GM21576 (cell line): Measurements from ENCODE around the gene ERICH6.
"Not testable (repeated sequence)": the region's sequence is repeated elsewhere in the genome, so short reads cannot be mapped to it uniquely, and the experiment has no call there.

Experiments
- ATAC-seq: cut with Tn5 transposase; IDR thresholded peaks from one replicate; pipeline ENCODE4 v1.9.1; 2021; ENCODE audit warnings: mild to moderate bottlenecking, moderate library complexity; ENCODE audit not compliant: unreplicated experiment

Gene ERICH6

DNA sequence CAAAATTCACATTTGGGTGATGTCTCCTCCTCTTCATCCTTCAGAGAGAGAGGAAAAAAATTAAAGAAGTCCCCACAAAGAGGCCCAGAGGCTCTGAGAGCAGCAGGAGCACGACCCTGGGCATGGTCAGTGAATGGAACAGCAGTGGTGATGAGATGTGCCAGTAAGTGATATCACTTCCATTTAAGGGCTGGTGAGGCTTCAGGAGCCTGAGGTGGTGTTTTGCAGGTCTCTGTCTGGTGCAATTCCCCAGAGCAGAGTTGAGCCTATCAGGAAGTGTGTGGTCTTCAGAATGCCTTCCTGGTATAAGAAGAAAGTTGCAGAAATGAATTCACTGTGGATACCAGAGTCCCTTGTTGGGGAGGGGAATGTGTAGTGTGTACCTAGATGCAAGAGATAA is 21.4 kb downstream of the ERICH6 start:
- ATAC-seq = no peak

DNA sequence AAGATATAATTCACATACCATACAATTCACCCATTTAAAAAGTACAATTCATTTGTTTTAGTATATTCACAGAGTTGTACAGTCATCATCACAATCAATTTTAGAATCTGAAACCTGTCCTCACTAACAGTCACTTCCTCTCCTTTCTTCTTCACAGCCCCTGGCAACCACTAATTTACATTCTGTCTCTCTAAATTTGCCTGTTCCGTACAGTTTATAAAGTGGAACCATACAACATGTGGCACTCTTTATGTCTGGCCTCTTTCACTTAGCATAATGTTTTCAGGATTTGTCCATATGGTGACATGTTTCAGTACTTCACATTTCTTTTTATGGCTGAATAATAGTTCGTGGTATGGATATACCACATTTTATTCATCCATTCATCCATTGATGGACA is 22.7 kb downstream of the ERICH6 start:
- peak; percentile 93 for ATAC-seq

DNA sequence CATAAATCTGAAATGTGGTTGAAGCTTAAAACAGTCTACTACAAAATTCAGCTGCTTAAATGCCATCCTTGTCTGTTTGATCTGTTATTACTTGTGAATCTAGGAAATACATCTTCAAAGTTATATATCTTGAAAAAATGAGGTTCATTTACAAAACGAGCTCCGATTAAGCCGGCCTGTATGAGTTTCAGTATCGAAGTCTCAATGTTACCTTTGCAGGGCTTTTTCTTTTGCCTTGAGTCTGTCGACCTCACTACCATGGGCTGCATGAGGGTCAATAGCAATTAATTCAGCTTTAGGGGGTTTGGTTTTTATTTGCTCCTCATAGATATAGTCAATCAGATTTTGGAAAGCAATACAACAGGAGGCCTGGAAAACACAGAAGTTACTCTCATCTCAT is 23.2 kb downstream of the ERICH6 start:
- no peak for ATAC-seq

DNA sequence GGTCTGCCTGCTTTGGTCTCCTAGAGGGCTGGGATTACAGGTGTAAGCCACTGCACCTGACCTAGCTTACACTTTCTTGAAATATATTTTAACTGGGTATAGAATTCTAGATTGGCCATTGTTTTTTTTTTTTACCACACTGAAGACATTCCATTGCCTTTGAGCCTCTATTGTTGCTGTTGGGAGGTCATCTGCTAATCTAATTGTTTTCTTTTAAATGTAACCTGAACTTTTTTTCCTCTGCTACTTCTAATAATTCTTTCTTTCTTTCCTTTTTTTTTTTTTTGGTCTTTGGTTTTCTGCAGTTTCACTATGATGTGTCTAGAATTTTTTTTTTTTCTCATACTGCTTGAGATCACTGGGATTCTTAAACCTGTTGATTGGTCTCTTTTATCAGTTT is 28.1 kb downstream of the ERICH6 start:
- no peak for ATAC-seq

DNA sequence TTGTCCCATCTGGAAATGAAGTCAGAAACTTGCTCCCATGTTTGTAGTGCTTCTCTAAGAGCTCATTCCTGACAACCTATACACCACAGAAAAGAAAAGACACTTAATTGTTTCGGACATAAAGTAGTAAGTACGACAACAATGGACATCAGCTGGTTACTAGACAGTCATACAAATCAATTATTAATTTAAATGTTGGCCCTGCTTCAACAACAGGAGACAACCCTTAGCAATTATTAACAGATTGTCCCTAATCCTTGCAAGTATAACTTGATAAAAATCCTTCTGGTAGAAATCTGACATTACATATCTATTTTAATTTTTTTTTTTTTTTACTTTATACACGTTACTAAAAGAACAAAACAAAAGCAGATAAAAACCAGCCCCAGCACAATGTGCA is 29.8 kb downstream of the ERICH6 start:
- no peak for ATAC-seq

DNA sequence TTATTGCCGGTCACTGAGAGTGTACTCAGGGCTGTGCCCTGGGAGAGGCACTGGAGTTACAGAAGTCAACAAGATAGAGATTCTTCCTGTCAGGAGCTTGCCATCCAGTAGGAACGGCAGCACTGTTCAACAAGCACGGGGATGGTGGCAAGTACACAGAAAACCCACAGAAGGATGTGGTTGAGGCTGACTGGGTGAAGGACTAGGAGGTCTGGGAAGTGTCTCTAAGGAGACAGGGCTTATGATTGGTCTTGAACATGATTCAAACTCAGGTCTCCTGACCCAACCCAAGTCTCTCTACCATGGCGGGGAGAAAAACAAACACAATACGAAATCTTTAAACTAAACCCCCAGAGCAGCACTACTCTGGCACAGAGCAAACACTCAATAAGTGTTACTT is 37.6 kb downstream of the ERICH6 start:
- ATAC-seq = no peak

DNA sequence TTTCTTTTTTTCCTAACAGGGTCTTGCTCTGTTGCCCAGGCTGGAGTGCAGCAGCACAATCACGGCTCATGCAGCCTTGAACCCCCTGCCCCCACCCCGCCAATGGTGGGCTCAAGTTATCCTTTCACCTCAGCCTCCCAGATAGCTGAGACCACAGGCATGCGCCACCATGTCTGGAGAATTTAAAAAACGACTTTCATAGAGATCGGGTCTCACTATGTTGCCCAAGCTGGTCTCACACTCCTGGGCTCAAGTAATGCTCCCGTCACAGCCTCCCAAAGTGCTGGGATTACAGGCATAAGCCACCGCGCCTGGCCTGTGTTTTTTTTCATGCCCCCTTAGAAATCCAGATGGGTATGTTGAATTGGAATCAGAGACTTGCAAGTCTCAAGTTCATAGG is 40.3 kb downstream of the ERICH6 start:
- ATAC-seq = no peak

DNA sequence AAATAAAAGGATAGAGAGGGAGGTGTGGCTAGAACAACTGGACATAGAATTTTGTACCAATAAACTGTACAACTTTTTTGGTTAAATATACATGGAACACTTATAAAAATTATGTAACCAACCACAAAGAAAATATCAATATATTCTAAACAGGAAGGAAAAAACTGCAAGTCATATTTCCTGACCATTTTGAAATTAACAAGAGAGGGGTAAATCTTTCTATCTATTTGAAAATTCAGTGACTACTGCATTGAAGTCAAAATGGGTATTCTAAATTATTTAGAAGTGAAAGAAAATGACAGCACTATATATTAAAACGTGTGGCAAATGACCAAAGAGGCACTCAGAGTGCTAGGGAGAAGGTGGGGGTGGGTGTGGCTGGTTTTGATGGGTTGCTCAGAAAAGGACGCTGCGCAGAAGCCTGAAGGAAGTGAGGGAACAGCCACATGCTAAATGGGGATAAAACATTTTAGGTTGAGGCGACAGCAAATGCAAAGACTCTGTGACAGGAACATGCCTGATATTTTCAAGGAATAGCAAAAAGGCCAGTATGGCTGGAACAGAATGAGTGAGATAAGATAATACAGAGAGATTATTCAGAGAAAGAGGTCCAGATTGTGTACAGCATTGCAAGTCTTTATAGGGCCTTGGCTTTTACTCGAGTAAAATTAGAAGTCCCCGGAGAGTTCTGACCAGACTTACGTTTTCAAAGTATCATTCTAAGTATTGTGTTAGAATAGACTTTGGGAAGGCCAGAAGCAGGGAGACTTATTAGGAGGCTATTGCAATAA is 41.1 kb downstream of the ERICH6 start:
- ATAC-seq = no peak

DNA sequence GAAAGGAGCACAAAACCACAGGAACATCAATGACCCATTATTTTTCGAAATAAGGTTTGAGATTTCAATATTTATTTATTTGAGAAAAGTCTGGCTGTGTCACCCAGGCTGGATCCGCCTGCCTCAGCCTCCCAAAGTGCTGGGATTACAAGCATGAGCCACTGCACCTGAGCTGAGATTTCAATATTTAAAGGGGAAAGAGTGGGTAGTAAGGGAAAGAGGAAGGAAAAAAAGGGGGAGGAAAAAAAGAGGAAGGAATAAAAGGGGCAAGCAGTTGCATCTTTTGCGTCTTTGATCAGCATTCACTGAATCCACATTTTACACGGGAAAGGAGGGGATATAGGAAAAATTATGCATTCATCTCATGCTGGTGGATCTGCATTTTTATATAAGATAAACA is 47.4 kb downstream of the ERICH6 start:
- no peak for ATAC-seq

DNA sequence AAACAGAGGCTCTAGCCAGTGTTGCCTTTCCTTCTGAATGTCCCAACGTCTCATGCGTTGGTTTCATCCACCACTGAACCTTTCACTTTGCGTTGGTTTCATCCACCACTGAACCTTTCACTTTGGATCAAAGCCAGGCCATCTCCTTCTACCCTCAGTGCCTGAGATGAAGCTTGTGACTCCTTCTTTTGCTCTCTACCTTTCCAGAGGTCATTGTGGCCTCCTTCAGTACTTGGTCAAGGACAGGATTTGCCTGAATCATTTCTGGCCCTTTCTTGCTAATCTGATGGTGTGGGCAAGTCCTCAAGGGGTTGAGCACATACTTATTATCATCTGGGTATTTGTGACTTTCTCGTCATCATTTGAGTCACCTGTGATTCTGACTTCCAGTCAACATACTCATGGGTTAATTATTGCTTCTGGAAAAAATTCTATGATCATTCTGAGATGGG is 50.6 kb downstream of the ERICH6 start:
- peak; percentile 55 for ATAC-seq

DNA sequence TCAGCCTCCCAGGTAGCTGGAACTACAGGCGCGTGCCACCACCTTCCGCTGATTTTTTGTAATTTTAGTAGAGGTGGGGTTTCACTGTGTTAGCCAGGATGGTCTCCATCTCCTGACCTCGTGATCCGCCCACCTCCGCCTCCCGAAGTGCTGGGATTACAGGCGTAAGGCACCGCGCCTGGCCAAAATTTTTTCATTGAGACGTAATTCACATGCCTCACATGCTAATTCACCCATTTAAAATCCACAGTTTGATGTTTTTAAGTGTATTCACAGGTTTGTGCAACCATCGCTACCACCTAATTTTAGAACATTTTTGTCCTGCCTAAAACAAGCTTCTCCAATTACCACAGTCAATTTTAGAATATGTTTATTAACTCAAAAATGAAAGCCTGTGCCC is 63.5 kb downstream of the ERICH6 start:
- ATAC-seq = no peak

DNA sequence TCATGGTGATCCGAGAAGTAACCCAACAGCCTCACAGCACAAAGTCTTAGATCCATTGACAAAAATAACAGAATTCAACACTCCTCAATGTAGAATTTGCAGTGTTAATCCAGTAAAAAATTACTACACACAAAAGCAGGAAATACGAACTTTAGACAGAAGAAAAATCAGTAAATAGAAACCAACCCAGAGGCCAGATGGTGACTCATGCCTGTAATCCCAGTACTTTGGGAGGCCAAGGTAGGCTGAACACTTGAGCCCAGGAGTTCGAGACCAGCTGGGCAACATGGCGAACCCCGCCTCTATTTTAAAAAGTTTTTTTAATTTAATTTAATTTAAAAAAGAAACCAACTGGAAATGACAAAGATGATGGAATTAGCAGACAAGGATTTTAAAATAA is 64.5 kb downstream of the ERICH6 start:
- ATAC-seq = no peak

DNA sequence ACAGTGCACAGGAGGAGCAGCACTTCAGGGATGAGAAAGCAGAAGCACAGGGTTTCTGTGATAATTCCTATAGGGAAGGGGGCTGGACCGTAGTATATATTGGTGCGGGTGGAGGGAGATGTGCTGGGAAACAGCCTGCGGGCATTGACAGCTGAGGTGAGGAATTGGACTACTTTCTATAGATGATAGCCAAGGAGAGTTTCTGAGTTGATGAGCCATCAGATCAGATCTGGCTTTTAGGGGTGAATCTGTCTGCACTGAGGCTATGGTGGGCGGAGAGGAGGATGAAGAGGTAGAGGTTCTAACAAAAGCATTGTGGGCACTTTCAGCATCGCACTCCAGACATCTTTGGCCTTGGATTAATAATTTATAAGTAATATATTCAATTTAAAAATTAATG is 67.5 kb downstream of the ERICH6 start:
- no peak for ATAC-seq

DNA sequence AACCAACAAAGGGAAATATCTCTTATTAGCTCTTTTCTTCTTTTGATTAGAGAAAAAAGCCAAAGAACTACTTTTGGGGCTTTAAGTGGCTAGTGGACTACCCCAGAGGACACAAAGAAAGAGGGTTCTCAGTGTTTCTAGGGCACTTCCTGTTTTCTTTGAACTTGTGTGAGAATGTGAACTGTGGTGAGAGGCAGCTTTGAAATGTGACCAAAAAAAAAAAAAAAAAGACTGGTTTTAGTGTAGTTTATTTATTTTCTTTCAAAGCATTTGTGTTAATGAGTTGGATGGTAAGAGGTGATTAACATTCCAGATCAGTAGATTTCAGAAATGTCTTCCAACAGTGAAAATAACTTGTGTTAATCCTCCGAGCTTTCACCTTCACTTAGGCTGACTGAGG is 68.2 kb downstream of the ERICH6 start:
- no peak for ATAC-seq

DNA sequence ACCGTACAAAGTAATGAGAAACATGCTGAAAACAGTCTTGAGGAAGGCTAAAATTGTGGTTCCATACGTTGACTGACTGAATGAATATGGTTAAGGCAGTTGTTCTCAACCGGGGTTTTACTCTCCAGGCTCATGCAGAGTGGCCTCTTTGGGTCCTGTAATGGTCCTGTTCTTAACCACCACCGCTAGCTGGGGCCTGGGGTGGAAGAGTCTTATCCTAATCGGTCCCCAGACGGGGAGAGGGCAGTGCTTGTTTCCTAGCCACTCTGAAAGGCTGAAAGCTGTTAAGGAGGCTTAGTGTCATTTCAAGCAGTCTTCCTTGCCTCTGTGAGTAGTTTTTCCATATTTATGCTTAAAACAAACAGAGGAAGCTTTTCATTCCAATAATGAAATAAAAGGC is 68.6 kb downstream of the ERICH6 start:
- ATAC-seq = no peak

DNA sequence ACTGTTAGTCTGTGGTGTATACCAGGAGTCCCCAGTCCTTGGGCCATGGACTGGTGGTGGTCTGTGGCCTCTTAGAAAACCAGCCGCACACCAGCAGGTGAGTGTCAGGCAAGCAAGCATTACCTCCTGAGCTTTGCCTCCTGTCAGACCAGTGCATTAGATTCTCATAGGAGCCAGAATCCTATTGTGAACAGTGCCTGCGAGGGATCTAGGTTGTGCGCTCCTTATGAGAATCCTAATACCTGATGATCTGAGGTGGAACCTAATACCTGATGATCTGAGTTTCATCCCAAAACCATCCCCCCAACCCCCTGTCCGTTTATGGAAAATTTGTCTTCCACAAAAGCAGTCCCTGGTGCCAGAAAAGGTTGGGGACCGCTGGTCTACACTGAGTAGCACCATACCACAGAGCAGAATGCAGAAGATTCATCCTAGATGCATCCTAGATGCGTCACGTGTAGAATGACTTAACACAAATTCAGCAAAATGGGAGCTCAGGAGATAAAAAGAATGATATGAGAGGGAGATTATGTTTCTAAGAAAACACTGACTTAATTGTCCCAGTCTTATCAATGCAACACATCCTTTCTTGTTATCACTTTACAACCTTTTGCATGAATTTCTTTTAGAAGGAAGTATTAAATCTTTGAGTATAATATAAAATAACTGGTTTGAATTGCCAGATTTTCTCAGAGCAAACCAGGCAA is 72.1 kb downstream of the ERICH6 start:
- no peak for ATAC-seq

DNA sequence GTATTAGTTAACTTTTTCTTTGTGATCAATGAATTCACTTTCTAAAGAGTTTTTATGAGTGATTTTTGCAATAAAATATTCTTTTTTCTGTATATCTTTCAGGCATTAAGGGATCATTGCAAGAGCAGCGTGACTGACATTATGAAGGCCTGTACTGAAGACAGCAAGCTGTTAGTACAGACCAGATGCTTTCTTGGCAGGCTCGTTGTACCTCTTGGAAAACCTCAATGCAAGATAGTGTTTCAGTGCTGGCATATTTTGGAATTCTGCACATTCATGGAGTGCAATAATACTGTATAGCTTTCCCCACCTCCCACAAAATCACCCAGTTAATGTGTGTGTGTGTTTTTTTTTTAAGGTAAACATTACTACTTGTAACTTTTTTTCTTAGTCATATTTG is 76.2 kb downstream of the ERICH6 start:
- ATAC-seq = no peak

DNA sequence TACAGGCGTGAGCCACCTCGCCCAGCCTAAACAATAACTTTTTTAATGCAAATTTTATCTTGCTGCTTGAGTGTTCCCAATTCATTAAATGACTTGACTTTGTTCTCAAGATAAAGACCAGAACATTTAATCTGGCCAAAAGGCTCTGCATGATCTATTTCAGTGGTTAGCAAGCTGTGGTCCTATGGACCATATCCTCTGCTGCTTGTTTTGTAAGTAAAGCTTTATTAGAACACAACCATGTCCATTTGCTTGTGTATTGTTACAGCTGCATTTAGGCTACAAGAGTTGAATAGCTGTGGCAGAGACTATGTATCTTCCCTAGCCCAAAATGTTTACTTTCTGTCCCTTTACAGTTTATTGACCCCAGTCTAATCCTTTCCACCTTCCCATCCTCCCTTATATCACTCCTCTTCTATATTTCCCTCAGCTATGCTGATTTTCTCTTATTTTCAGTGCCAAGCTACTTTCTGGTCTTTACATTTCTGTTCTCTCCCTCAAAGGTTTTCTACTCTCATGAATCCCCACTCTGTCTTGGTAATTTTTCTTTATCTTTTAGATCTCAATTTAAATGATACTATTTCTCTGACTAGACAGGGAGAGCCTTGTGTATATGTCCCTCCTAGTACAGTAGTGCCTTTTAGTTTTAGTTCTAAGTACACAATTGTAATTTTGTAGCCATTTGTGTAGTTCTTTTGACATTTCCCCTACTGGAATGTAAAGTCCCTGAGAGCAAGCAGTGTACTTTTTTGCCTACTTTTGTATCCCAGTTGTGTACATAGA is 77.4 kb downstream of the ERICH6 start:
- no peak for ATAC-seq

DNA sequence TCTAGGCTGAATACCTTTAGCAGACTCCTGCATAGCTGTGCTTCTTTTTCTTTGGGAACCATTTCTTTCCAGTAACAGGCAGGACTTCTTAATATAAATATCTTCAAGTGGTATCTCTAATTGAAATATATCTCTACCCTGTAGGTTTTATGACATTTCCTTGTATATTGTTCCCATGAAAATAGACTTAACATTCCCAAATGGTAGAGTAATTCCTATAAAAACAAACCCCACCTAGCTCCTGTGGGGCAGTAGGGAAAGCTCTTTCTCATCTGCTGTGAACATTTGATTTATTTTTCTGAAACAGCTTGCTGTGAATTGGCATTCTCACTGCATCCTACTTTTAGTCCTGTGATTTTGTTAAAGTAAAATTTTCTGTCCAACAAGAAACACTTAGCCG is 79.8 kb downstream of the ERICH6 start:
- ATAC-seq = no peak

DNA sequence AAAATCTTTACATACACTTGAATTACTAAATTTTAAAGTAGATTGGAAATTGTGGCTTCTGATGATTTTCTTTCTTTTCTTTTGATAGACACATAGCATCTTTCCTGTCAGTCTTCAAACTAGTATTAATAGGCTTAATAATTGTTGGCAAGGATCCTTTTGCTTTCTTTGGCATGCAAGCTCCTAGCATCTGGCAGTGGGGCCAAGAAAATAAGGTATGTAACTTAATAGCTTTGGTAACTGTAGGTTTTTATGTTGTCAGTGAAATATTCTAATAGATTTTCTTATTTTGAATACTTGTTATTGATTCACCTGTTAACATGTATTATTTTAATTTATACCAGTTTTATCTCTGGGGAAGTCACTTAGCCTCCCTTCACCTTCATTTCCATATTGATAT is 80.8 kb downstream of the ERICH6 start:
- ATAC-seq = not testable (repeated sequence)

DNA sequence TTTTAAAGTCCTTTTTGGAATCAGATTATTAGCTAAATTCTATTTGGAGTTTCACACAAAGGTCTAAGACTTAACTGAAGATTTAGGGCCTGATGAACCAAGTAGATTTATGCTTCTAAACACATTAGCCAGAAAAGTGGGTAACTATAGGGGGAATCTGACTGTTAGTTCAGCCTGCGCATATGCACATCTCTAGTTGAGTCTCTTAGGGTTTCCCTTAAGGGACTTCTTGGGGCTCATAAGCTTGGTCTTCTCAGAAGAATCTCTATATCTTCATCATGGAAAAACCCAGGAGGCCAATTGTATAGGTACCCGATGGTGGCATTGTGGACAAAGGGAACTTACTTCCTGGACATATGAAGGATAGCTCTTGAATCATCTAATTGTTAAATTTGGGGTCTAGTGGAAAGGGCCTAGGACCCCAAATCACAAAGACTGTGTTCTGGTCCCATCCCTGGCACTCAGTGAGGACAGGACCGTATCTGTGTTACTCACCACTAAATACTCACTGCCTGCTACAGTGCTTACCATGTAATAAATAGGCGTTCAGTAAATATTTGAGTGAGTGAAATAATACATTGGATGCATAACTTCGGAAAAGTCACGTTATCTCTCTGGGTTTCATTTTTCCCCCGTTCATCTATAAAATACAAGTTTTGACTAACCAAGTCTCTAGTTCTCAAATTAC is 83.6 kb downstream of the ERICH6 start:
- ATAC-seq = no peak
